ENCODE measurements around the gene RNF8.
A peak's percentile ranks its signal among the peaks of the same experiment; 100 is the strongest.
"Not testable (repeated sequence)": the region's sequence is repeated elsewhere in the genome, so short reads cannot be mapped to it uniquely, and the experiment has no call there.

The RNF8 gene, protein sequence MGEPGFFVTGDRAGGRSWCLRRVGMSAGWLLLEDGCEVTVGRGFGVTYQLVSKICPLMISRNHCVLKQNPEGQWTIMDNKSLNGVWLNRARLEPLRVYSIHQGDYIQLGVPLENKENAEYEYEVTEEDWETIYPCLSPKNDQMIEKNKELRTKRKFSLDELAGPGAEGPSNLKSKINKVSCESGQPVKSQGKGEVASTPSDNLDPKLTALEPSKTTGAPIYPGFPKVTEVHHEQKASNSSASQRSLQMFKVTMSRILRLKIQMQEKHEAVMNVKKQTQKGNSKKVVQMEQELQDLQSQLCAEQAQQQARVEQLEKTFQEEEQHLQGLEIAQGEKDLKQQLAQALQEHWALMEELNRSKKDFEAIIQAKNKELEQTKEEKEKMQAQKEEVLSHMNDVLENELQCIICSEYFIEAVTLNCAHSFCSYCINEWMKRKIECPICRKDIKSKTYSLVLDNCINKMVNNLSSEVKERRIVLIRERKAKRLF

DNA sequence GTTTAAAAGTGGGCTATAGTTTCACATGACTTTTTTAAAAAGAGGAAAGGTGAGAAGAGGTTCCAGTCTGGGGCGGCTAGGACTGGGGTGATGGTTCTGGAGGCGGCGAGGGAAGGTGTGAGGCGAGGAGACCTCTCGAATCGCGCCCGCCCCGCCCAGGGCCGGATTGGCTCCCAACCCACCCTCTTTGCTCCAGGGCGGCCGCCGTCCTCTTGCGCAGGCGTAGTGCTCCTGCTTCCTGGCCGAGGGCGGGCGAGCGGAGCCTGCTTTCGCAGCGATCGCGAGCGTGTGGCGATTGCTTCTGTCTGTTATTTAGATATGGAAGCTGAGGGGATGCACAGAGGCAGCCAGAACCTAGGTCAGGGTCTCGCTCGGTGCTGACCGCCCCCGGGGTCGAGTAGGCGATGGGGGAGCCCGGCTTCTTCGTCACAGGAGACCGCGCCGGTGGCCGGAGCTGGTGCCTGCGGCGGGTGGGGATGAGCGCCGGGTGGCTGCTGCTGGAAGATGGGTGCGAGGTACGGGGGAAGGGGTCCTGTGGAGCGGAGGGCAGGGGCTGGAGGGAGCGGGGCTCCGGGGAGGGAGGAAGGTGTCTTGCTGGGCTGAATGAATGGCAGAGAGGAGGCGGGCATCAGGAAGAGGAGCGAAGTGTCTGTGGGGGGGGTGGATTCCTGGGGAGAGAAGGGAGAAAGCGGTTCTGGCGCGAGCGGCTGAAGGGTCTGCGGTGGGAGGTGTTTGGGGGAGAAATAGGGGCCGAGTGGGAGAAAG is at the start of gene RNF8:
RNF8 (plus strand) TSS at position 223 of the 765 bp plus-strand sequence; CDS start at position 405, 182 bp downstream.
- Mint-ChIP-seq H3K9me3 (ENCODE audit: low read depth) (no peaks in the 10 kb centered on the region), H3K4me1 (ENCODE audit: low read depth) (peaks cover 28% of the 10 kb centered on the region), H3K27me3 (no peaks in the 10 kb centered on the region), H3K27ac (peak within 1 kb of the TSS; percentile 90), H3K36me3 (no peaks in the 10 kb centered on the region), H3K4me3 (peak within 1 kb of the TSS; percentile 95)

DNA sequence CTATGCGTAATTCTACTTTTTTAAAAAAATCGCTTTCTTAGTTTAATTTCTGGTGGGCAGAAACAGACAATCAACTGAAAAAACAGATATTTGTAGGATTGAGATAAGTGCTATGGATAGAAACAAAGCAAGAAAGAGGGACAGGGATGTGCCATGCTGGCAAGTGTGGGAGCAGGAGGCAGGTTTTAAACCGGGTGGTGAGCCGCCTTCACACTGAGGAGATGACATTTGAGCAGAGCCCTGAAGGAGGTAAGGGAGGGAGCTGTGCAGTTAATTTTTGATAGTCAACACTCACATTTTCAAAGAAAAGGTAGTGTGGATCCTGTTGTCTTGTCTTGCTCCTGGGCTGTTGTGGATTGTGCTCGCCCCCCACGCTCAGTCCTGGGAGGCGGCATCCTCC is 49.0 kb upstream of the RNF8 start:
- peaks cover 11% of the 10 kb centered on the region for H3K36me3 Mint-ChIP-seq
- no peaks in the 10 kb centered on the region for H3K27me3 Mint-ChIP-seq
- H3K27ac Mint-ChIP-seq, result no peak overlapping the region

DNA sequence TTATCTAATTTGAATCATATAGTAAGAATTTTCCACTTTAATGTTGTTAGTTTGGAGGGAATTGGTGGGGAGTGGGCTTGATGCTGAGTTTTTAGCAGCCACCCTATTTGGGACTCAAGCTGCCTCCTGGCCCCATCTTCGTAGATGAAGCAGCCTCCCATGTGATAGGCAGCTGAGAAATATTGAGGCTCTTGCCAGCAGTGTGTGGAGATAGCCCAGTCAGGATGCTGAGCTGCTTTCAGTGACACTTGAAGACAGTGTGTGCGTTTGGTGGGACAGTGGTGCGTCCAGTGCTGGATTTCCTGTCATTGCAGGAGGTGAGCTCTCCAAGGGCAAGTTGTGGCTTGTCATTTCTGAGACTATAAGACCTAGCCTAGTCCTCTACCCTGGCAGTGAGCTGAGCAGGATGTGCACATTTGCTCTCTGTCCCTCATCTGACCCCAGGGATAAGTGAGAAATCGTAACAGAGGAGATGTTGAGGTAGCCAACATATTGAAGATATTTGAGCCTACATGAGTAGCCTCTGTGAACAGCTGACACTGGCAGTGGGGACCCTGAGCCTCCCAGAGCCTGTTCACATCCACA is 47.9 kb upstream of the RNF8 start:
- H3K4me3 Mint-ChIP-seq, result no peak overlapping the region
- H3K9me3 Mint-ChIP-seq (ENCODE audit: low read depth), result no peaks in the 10 kb centered on the region
- H3K36me3 Mint-ChIP-seq, result peaks cover 7% of the 10 kb centered on the region
- H3K27me3 Mint-ChIP-seq, result no peaks in the 10 kb centered on the region
- no peak overlapping the region for H3K27ac Mint-ChIP-seq
- H3K4me1 Mint-ChIP-seq (ENCODE audit: low read depth), result peaks cover 2% of the 10 kb centered on the region

More for the DNA sequence above, 49.0 kb upstream of the RNF8 start:
- H3K4me3 Mint-ChIP-seq, result no peak overlapping the region
- H3K4me1 Mint-ChIP-seq (ENCODE audit: low read depth), result peaks cover 2% of the 10 kb centered on the region
- no peaks in the 10 kb centered on the region for H3K9me3 Mint-ChIP-seq (ENCODE audit: low read depth)

DNA sequence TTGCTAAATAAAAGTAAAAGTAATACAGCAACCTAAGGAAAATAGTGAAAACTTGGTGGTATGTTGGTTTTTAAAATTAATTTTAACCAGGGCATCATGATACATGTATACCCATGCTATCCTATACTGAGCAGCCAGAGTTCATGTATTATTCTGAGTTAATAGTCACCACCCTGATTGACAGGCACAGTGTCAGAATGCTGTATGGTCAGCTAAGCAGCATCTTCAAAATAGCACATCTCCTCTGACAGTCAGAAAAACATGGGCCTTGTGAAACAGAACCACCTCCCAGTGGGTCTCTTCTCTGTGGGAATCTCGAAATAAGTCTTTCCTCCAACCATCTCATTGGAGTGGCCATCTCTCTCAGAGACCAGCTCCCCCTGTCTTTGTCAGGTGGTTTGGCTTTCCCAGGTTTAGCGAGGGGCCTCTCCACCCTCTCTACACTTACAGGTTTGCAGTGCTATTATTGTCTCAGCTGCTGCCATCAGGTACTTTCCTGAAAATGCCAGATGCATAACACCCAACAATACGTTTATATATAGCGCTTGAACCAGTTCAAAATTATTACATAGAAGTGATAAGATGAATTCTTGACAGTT is 47.1 kb upstream of the RNF8 start:
- no peaks in the 10 kb centered on the region for H3K9me3 Mint-ChIP-seq (ENCODE audit: low read depth)
- H3K27ac Mint-ChIP-seq, result no peak overlapping the region
- peaks cover 2% of the 10 kb centered on the region for H3K4me1 Mint-ChIP-seq (ENCODE audit: low read depth)
- H3K27me3 Mint-ChIP-seq, result no peaks in the 10 kb centered on the region
- peaks cover 7% of the 10 kb centered on the region for H3K36me3 Mint-ChIP-seq
- H3K4me3 Mint-ChIP-seq, result no peak overlapping the region

DNA sequence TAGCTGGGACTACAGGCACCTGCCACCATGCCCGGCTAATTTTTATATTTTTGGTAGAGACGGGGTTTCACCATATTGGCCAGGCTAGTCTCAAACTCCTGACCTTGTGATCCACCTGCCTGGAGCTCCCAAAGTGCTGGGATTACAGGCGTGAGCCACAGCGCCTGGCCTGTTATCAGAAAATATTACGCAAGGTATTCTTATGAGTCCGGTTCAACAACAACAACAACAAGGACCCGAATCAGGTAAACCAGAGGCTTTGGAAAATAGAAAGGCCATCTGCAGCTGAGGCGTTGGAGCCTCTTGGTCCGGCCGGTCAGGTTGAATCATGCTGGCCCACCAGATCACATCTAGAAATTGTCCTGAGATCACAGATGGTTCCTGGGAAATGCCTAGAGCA is 46.3 kb upstream of the RNF8 start:
- H3K27me3 Mint-ChIP-seq; H3K27ac Mint-ChIP-seq; H3K9me3 Mint-ChIP-seq (ENCODE audit: low read depth); H3K4me1 Mint-ChIP-seq (ENCODE audit: low read depth); H3K36me3 Mint-ChIP-seq; H3K4me3 Mint-ChIP-seq: not testable (repeated sequence)

DNA sequence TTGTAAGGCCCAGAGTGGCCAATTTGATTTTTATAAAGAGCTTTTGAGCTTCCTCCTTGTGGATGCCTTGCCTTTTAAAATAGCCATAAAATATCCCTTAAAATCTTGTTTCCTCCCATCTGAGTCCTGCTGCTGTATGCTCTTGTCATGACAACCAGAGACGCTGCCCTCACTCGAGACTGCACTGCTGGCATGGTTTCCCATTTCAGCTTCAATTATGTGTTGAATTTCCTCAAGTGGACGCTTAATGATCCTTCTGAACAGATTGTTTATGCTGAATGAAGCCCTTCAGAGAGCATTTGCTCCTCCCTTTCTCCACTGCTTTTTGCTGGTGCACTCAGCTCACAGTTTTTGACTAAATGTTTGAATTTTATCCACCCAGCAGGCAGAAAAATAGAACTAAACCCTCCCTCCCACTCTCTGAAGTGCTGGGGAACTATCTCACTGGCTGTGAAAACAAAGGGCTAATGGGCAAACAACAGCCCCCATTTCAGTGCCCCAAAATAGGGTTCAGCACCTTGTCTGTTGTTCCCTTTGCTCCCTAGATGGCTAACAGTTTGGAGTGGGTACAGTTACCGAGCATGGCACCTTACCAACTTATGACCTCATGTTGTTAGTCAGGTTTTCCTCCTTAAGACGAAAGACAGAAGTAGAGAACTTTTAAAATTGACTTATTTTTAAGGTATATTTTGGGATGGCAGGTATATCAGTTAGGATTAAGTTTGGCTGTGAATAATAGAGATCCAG is 45.5 kb upstream of the RNF8 start:
- H3K9me3 Mint-ChIP-seq (ENCODE audit: low read depth), result no peaks in the 10 kb centered on the region
- peaks cover 5% of the 10 kb centered on the region for H3K36me3 Mint-ChIP-seq
- no peak overlapping the region for H3K27ac Mint-ChIP-seq
- no peaks in the 10 kb centered on the region for H3K27me3 Mint-ChIP-seq
- H3K4me1 Mint-ChIP-seq (ENCODE audit: low read depth), result peaks cover 2% of the 10 kb centered on the region
- no peak overlapping the region for H3K4me3 Mint-ChIP-seq

DNA sequence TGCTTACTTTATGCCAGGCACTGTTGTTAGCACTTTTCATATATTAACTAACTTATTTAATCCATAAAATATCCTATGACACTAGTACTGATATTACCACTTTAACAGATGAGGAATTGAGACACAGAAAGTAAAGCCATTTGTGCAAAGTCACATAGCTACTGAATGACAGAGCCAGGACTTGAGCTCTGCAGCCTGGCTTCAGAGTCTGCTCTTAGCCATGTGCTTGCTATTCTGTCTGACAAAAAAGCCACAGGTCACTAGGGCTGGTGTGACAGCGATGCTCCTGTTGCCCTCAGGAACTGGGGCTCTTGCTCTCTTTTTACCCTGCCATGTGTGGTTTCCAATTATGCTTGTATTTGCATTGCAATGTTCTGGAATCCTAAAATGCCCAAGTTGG is 44.7 kb upstream of the RNF8 start:
- no peaks in the 10 kb centered on the region for H3K36me3 Mint-ChIP-seq
- H3K4me1 Mint-ChIP-seq (ENCODE audit: low read depth), result no peaks in the 10 kb centered on the region
- no peaks in the 10 kb centered on the region for H3K9me3 Mint-ChIP-seq (ENCODE audit: low read depth)
- no peaks in the 10 kb centered on the region for H3K27me3 Mint-ChIP-seq
- H3K4me3 Mint-ChIP-seq, result no peak overlapping the region
- no peak overlapping the region for H3K27ac Mint-ChIP-seq

DNA sequence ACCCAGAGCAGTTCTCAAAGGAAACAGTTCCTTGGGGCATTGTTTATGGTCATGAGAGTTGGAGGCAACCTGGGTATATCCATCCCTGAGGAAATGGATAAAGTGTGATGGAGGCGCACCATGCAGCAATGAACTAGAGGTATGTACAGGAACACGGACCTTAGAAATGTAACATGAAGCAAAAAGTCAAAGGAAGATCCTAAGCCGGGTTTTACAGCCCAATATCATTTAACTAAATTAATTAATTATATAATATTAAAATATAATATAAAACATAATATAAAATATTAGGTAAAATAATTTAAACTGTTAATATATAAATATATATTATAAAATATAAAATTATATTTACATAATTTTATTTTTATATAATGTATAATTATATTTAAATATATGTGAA is 44.1 kb upstream of the RNF8 start:
- Mint-ChIP-seq H3K4me3 (no peak overlapping the region), H3K9me3 (ENCODE audit: low read depth) (no peaks in the 10 kb centered on the region), H3K27ac (no peak overlapping the region), H3K27me3 (no peaks in the 10 kb centered on the region), H3K36me3 (no peaks in the 10 kb centered on the region), H3K4me1 (ENCODE audit: low read depth) (peaks cover under 1% of the 10 kb centered on the region)

DNA sequence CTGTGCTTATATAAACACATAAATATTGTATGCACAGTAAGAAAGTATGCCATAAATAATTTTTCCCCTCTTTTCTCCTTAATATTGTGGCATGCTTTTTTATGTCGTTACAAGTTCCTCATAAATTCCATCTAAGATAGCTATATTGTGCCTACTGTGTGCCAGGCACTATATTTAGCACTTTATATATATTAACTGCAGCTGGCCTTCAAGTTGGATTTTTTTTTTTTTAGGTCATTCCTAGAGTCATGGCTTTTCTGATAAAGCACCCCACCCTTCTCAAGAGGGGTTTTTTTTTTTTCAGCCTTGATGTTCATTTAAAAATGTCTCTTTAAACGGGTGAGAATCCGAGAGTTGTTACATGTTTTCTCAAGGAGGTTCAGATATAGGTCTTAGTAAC is 42.8 kb upstream of the RNF8 start:
- Mint-ChIP-seq H3K27ac (no peak overlapping the region), H3K27me3 (no peaks in the 10 kb centered on the region), H3K36me3 (no peaks in the 10 kb centered on the region)

DNA sequence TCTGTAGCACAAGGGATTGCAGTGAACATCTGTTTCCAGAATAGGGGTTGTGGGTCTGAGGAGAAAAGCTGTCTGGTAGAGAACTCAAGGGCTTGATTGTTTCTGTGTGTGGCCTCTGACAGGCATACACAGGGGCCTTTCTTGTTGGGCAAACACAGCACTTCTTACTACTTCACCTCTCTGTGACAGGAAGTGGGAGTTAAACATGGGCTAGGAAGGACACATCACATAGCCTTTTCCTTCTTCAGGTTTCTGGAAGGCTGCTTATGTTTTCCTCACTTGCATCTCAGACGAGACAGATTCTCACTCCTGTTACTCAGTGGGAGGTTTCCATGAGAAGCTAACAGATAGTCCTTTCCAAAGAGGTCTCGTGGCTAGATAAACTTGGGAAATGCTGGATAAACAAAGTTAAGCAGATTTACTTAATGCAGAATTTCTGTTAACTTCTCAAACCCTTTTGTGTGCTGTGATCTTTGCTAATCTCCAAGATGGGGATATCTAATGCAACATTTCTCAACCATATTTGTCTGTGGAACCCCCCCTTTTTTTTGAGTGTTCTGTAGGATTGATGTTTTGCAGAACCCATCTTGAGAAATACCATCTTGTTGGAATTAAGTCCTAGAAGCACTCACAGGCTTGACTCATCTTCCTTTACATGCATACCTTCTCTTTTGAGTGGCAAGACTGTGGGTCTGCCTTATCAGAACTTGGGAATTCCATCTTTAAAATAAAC is 41.9 kb upstream of the RNF8 start:
- Mint-ChIP-seq H3K9me3 (ENCODE audit: low read depth) (no peaks in the 10 kb centered on the region), H3K4me1 (ENCODE audit: low read depth) (peaks cover 3% of the 10 kb centered on the region), H3K36me3 (no peaks in the 10 kb centered on the region), H3K4me3 (no peak overlapping the region), H3K27me3 (no peaks in the 10 kb centered on the region), H3K27ac (no peak overlapping the region)

More for the DNA sequence above, 42.8 kb upstream of the RNF8 start:
- Mint-ChIP-seq H3K9me3 (ENCODE audit: low read depth) (no peaks in the 10 kb centered on the region), H3K4me1 (ENCODE audit: low read depth) (peaks cover 3% of the 10 kb centered on the region), H3K4me3 (no peak overlapping the region)

DNA sequence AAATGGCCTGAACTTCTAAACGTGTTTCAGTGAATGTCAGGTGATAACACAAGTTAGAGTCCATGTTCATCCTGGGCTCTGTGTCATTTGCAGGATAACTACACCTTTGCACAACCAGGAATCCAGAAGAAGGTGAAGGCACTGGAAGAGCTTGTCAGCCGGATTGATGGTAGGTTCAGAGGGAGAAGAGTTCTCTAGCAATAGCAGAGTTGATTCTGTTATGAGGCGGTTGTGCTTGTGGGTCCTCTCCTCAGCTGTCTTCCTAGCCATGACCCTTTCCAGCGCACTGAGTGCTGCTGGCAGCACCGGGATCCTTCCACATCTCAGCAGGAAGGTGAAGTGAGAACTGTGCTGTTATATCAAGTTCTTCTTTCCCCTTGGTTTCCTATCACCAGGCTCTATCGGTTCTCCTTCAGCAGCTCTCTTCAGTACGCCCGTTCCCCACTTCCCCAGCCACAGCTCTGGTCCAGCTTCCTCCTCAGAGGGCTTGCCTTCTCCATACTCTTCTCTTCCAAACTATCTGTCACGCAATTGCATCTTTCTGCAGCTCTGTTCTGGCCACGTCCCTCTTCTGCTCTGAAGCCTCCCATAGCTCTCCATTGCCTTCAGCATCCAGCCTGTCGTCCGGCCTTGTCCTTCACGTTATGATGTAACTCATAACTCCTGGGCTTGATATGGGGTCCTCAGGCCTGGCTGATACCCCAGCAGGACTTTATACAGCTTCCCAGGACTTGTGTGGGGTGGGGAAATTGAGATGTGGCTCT is 39.9 kb upstream of the RNF8 start:
- Mint-ChIP-seq H3K36me3 (no peaks in the 10 kb centered on the region), H3K27ac (no peak overlapping the region), H3K4me3 (no peak overlapping the region), H3K27me3 (no peaks in the 10 kb centered on the region), H3K9me3 (ENCODE audit: low read depth) (no peaks in the 10 kb centered on the region), H3K4me1 (ENCODE audit: low read depth) (peaks cover 3% of the 10 kb centered on the region)

DNA sequence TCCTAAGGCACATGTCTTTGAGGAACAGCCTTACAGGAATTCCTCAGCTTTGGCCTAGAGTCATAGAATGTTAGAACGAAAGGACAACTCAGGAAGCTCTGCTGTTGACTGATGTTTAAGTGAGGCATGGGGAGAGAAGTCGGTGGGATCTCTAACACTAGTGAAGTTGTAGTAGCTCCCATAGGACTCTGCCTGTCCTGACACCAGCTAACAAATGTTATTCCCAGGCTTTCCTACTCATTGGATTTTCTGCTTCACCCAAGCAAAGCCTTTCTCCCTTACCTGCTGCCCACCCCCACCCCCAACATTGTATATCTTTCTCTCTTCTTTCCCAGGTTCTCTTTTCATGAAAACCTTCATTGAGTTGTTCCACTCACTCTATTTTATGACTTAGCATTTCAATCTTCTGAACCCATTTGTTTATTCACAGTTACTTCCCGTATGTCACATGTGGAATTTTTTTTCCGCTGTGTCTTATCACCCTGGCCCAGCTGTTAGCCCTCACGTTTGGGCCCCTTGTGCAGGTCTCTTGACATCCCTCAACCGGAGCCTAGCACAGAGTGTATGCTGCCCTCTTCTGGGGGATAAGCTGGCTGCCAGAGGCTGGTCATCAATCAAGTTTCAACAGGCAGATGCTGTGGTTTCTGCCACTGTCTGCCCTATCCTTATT is 39.2 kb upstream of the RNF8 start:
- no peak overlapping the region for H3K27ac Mint-ChIP-seq

DNA sequence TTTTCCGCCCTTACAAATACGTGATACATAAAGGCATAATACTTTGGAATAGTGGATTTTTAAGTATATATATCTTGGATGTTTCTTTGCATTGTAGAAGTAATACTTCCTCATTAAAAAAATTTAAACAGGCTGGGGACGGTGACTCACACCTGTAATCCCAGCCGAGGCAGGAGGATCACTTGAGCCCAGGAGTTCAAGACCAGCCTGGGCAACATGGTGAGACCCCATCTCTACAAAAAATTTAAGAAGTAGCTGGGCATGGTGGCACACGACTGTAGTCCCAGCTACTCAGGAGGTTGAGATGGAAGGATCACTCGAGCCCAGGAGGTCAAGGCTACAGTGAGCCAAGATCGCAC is 38.6 kb upstream of the RNF8 start:
- Mint-ChIP-seq H3K27ac (no peak overlapping the region), H3K9me3 (ENCODE audit: low read depth) (no peaks in the 10 kb centered on the region), H3K36me3 (no peaks in the 10 kb centered on the region)

More for the DNA sequence above, 39.2 kb upstream of the RNF8 start:
- peaks cover 3% of the 10 kb centered on the region for H3K4me1 Mint-ChIP-seq (ENCODE audit: low read depth)
- H3K36me3 Mint-ChIP-seq, result no peaks in the 10 kb centered on the region
- no peak overlapping the region for H3K4me3 Mint-ChIP-seq
- no peaks in the 10 kb centered on the region for H3K9me3 Mint-ChIP-seq (ENCODE audit: low read depth)
- no peaks in the 10 kb centered on the region for H3K27me3 Mint-ChIP-seq

More for the DNA sequence above, 38.6 kb upstream of the RNF8 start:
- no peak overlapping the region for H3K4me3 Mint-ChIP-seq
- no peaks in the 10 kb centered on the region for H3K27me3 Mint-ChIP-seq
- H3K4me1 Mint-ChIP-seq (ENCODE audit: low read depth), result peaks cover 3% of the 10 kb centered on the region
